Thyroid gland (tissue), 4 donors: ENCODE results near the gene CEACAM1. TPM values are rescaled to one million over a fixed set of nuclear protein-coding genes. Genes with fewer than 3 reads are reported as not detected.
"Not testable (repeated sequence)": the region's sequence is repeated elsewhere in the genome, so short reads cannot be mapped to it uniquely, and the experiment has no call there.

Source experiments
- DNase-seq, 2 donors: peaks; one replicate each; pipeline ENCODE4 v3.0.0-alpha.2; 2019
- H3K27ac ChIP-seq, 3 donors: fragments of 200-600 bp; sonication (generic); 1 replicate in 2 of 3; 2 replicates in 1 of 3; pipeline ENCODE4 v1.5.1; 2016 to 2019; ENCODE audit warnings: mild to moderate bottlenecking in 1 of 3, moderate library complexity in 1 of 3
- H3K27me3 ChIP-seq: fragments of 200-600 bp; sonication (generic); one replicate; pipeline ENCODE4 v1.5.1; 2019
- H3K36me3 ChIP-seq, 2 donors: fragments of 200-600 bp; sonication (generic); one replicate each; pipeline ENCODE4 v1.5.1; 2016 to 2019
- H3K4me1 ChIP-seq, 2 donors: fragments of 200-600 bp; sonication (generic); one replicate each; pipeline ENCODE4 v1.5.1; 2017 to 2019
- H3K4me3 ChIP-seq, 3 donors: fragments of 200-600 bp; sonication (generic); replicated peaks in 1 of 3; 1 replicate in 2 of 3; 2 replicates in 1 of 3; pipeline ENCODE4 v1.5.1; 2016; ENCODE audit warnings: mild to moderate bottlenecking in 1 of 3
- H3K9me3 ChIP-seq: fragments of 200-600 bp; sonication (generic); one replicate; pipeline ENCODE4 v1.5.1; 2017
- CTCF ChIP-seq, 6 experiments: fragments of 200-600 bp in 3 of 6; fragments of 450-650 bp in 3 of 6; sonication (generic) in 3 of 6; IDR thresholded peaks; one replicate each; pipeline ENCODE4 v1.5.1; 2016 to 2019; ENCODE audit warnings: antibody characterized with exemption in 6 of 6, mild to moderate bottlenecking in 2 of 6, inconsistent platforms in 1 of 6, moderate library complexity in 1 of 6
- POLR2A ChIP-seq, 2 donors: fragments of 450-650 bp; IDR thresholded peaks; one replicate each; pipeline ENCODE4 v1.6.1; 2017; ENCODE audit warnings: antibody characterized with exemption in 2 of 2, mild to moderate bottlenecking in 2 of 2, moderate library complexity in 1 of 2
- WGBS, 2 donors: methylation state at CpG; one replicate each; pipeline ENCODE4 v1.1.5; 2017; 5-methylcytosine and 5-hydroxymethylcytosine counted together
- intact Hi-C: fragments of 100-400 bp; cut with DNase I; formaldehyde crosslinking; loops from one replicate; pipeline ENCODE4 v1.15.1; 2023
- total RNA-seq, 4 donors: library from RNA; depleted of rRNA; stranded (reverse); fragments of >200 nt; gene quantifications; one replicate each; pipeline ENCODE4 v1.2.3, GENCODE V29; 2016

The CEACAM1 gene
- total RNA-seq, 4 donors from 2014 or later: 2.1 to 21.5 (median 3.6) TPM

GRCh38 chr19:42554046-42554575, 25.8 kb upstream of the CEACAM1 start:
- no peak for TF ChIP-seq POLR2A (IDR thresholded peaks at IDR 0.05)
- TF ChIP-seq CTCF (IDR thresholded peaks at IDR 0.05): no peak
- no peaks in the 10 kb centered on the region for H3K27me3 ChIP-seq
- DNase-seq: no peak
- H3K36me3 ChIP-seq: no peaks in the 10 kb centered on the region
- no peak overlapping the region for H3K27ac ChIP-seq
- 100% methylated on average over 2 of the region's 3 CpGs; no CpG with 5 or more reads in 1 of the 2 donors for WGBS, 2 donors
- no peaks in the 10 kb centered on the region for H3K9me3 ChIP-seq
- no peak overlapping the region for H3K4me3 ChIP-seq
- intact Hi-C loops: no loop called here
- H3K4me1 ChIP-seq: no peaks in the 10 kb centered on the region

GRCh38 chr19:42553292-42554045, 25.2 kb upstream of the CEACAM1 start:
- intact Hi-C loops: no loop called here

GRCh38 chr19:42552086-42553065, 24.1 kb upstream of the CEACAM1 start:
- DNase-seq: no peak
- Histone ChIP-seq H3K36me3 (no peaks in the 10 kb centered on the region), H3K4me3 (no peak overlapping the region), H3K9me3 (no peaks in the 10 kb centered on the region), H3K4me1 (no peaks in the 10 kb centered on the region), H3K27me3 (no peaks in the 10 kb centered on the region), H3K27ac (no peak overlapping the region)
- TF ChIP-seq CTCF (IDR thresholded peaks at IDR 0.05) (no peak), POLR2A (IDR thresholded peaks at IDR 0.05) (no peak)
- 81 to 82% methylated on average over 8 of the region's 8 CpGs for WGBS, 2 donors
- intact Hi-C loops: no loop called here

More at GRCh38 chr19:42553292-42554045, 25.2 kb upstream of the CEACAM1 start:
- H3K4me1 ChIP-seq: no peaks in the 10 kb centered on the region
- 81 to 85% methylated on average over 3 to 8 of the region's 8 CpGs for WGBS, 2 donors
- H3K9me3 ChIP-seq: no peaks in the 10 kb centered on the region
- no peak overlapping the region for H3K4me3 ChIP-seq
- H3K27me3 ChIP-seq: no peaks in the 10 kb centered on the region
- no peak for DNase-seq
- H3K36me3 ChIP-seq: no peaks in the 10 kb centered on the region
- TF ChIP-seq POLR2A (IDR thresholded peaks at IDR 0.05): no peak
- TF ChIP-seq CTCF (IDR thresholded peaks at IDR 0.05): no peak
- no peak overlapping the region for H3K27ac ChIP-seq

GRCh38 chr19:42550521-42550920, 22.2 kb upstream of the CEACAM1 start:
- H3K27ac ChIP-seq, DNase-seq, H3K4me3 ChIP-seq, intact Hi-C loops, H3K36me3 ChIP-seq, H3K4me1 ChIP-seq, H3K27me3 ChIP-seq, H3K9me3 ChIP-seq: not testable (repeated sequence)
- WGBS, 2 donors: 96 to 98% methylated on average over 6 of the region's 6 CpGs

- H3K36me3 ChIP-seq, DNase-seq, H3K4me3 ChIP-seq, intact Hi-C loops, H3K27ac ChIP-seq, H3K27me3 ChIP-seq, H3K9me3 ChIP-seq, H3K4me1 ChIP-seq: not testable (repeated sequence)
- 96 to 100% methylated on average over 1 of the region's 1 CpG for WGBS, 2 donors
Measured at GRCh38 chr19:42549067-42549466, 20.8 kb upstream of the CEACAM1 start.
